Neuron (in vitro differentiated cells): ENCODE data around the gene QDPR.

Experiments
- H2AFZ ChIP-seq: one replicate; pipeline ENCODE4 v1.6.1; 2013; ENCODE audit warnings: low read depth, mild to moderate bottlenecking, inconsistent platforms, low read length, moderate library complexity
- H3K27me3 ChIP-seq: one replicate; pipeline ENCODE4 v1.6.1; 2013; ENCODE audit warnings: low read length; ENCODE audit not compliant: insufficient read depth
- H3K36me3 ChIP-seq: one replicate; pipeline ENCODE4 v1.6.1; 2013; ENCODE audit warnings: low read length; ENCODE audit not compliant: insufficient read depth
- H3K4me1 ChIP-seq: one replicate; pipeline ENCODE4 v1.6.1; 2013; ENCODE audit warnings: low read length; ENCODE audit not compliant: insufficient read depth
- H3K4me3 ChIP-seq: 2 replicates; pipeline ENCODE4 v1.5.1; 2013; ENCODE audit warnings: mild to moderate bottlenecking, low read length, moderate library complexity
- H3K9me3 ChIP-seq: one replicate; pipeline ENCODE4 v1.6.1; 2013; ENCODE audit warnings: low read length

QDPR gene

DNA sequence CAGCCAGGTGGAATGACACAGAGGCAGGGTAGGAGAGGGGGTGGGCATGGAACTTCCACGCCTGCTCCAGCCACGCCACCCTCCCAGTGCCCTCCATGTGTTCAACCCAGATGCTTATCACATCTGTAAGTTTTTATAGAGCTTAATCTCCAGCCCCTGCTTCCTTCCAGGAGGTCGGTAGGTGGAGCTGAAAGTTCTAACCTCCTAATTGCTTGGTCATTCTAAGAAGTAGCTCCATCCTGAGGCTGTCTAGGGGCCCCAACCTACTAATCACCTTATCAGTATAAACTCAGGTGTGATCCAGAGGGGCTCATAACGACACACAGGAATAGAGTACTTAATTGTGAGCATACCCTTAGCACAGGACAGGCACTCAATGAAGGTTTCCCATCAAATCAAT is 18.3 kb downstream of the QDPR start:
- H3K9me3 ChIP-seq, result peaks cover 2% of the 10 kb centered on the region
- H3K36me3 ChIP-seq, result peaks cover 30% of the 10 kb centered on the region
- H3K27me3 ChIP-seq, result no peaks in the 10 kb centered on the region
- H3K4me1 ChIP-seq, result peaks cover 8% of the 10 kb centered on the region
- H2AFZ ChIP-seq, result no peak overlapping the region
- no peak overlapping the region for H3K4me3 ChIP-seq

DNA sequence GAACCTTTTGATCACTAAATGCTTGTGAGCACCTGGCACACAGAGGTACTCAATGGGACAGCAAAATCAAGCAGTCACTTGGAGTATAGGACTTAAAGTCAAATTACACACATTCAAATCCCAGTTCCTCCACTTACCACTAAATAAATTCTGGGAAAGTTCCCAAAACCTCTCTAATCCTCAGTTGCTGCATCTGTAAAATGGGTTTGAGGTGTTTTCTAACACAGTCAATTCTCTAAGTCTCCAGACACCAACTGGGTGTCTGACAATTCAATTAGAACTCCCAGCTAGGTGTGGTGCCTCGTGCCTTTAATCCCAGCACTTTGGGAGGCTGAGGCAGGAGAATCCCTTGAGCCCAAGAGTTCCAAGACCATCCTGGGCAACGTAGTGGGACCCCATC is 19.0 kb downstream of the QDPR start:
- Histone ChIP-seq H3K9me3 (peaks cover 2% of the 10 kb centered on the region), H2AFZ (no peak overlapping the region), H3K36me3 (peaks cover 27% of the 10 kb centered on the region), H3K27me3 (no peaks in the 10 kb centered on the region), H3K4me3 (no peak overlapping the region), H3K4me1 (peaks cover 8% of the 10 kb centered on the region)

- Histone ChIP-seq H3K4me1 (peaks cover 8% of the 10 kb centered on the region), H2AFZ (no peak overlapping the region), H3K9me3 (peaks cover 2% of the 10 kb centered on the region), H3K27me3 (no peaks in the 10 kb centered on the region), H3K36me3 (peaks cover 24% of the 10 kb centered on the region), H3K4me3 (no peak overlapping the region)
These were observed 19.7 kb downstream of the QDPR start for GRCh38 chr4:17492058-17492741.

DNA sequence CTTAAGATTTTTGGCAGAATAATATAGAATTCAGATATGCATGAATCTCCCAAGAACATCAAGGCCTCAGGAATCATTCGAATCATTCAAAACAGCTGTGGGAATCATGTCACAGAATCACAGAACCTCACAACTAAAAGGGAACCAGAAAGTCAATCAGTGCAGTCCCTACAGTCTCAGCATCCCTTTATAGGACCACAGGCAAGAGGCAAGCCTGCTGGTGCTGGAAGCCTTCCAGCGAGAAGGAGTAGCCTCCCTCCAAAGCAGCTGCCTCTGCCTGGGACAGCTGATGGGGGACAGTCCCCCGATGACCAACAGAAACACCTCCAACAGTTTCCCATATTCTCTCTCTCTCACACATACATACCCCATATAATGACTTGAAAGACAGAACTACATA is 20.7 kb downstream of the QDPR start:
- peaks cover 8% of the 10 kb centered on the region for H3K4me1 ChIP-seq
- no peak overlapping the region for H3K4me3 ChIP-seq
- H3K36me3 ChIP-seq, result peaks cover 30% of the 10 kb centered on the region
- peaks cover 2% of the 10 kb centered on the region for H3K9me3 ChIP-seq
- no peak overlapping the region for H2AFZ ChIP-seq
- H3K27me3 ChIP-seq, result no peaks in the 10 kb centered on the region

GRCh38 chr4:17490575-17491059 is 21.3 kb downstream of the QDPR start:
- Histone ChIP-seq H3K4me3 (no peak overlapping the region), H3K4me1 (peaks cover 8% of the 10 kb centered on the region), H3K36me3 (peaks cover 30% of the 10 kb centered on the region), H2AFZ (no peak overlapping the region), H3K9me3 (peaks cover 2% of the 10 kb centered on the region), H3K27me3 (no peaks in the 10 kb centered on the region)

- Histone ChIP-seq H3K36me3 (peaks cover 30% of the 10 kb centered on the region), H3K9me3 (peaks cover 2% of the 10 kb centered on the region), H2AFZ (no peak overlapping the region), H3K4me3 (no peak overlapping the region), H3K27me3 (no peaks in the 10 kb centered on the region), H3K4me1 (peaks cover 8% of the 10 kb centered on the region)
These were observed 22.2 kb downstream of the QDPR start for GRCh38 chr4:17489721-17490120.

DNA sequence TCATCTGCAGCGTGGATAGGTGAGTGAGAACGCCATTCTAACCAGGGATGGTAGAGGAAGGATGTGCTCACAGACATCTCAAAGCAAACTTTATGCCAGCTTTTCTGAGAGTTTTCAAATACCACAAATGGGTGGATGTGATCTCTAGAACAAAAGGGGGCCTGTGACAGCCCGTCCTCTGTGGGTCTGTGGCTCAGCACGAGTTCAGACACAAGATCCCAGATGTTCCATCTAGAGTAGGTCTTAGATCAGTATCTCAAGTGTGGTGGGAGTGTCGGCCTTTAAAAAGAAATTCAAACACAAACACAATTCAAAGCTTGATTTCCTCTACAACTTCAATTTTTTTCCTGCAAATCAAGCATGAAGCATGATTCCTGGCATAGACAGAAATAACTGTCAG is 22.8 kb downstream of the QDPR start:
- H3K36me3 ChIP-seq, result peaks cover 30% of the 10 kb centered on the region
- H3K27me3 ChIP-seq, result no peaks in the 10 kb centered on the region
- peaks cover 2% of the 10 kb centered on the region for H3K9me3 ChIP-seq
- no peak overlapping the region for H2AFZ ChIP-seq
- H3K4me1 ChIP-seq, result peaks cover 2% of the 10 kb centered on the region
- H3K4me3 ChIP-seq, result no peak overlapping the region

- peaks cover 8% of the 10 kb centered on the region for H3K36me3 ChIP-seq
- no peak overlapping the region for H2AFZ ChIP-seq
- no peaks in the 10 kb centered on the region for H3K4me1 ChIP-seq
- no peak overlapping the region for H3K4me3 ChIP-seq
- no peaks in the 10 kb centered on the region for H3K27me3 ChIP-seq
- no peaks in the 10 kb centered on the region for H3K9me3 ChIP-seq
These were observed 29.2 kb downstream of the QDPR start for GRCh38 chr4:17482716-17483115.

- no peaks in the 10 kb centered on the region for H3K4me1 ChIP-seq
- H3K36me3 ChIP-seq, result no peaks in the 10 kb centered on the region
- no peaks in the 10 kb centered on the region for H3K27me3 ChIP-seq
- no peak overlapping the region for H2AFZ ChIP-seq
- H3K9me3 ChIP-seq, result no peaks in the 10 kb centered on the region
- H3K4me3 ChIP-seq, result no peak overlapping the region
These were observed 30.9 kb downstream of the QDPR start for GRCh38 chr4:17480955-17481354.

GRCh38 chr4:17480210-17480927 is 31.5 kb downstream of the QDPR start:
- Histone ChIP-seq H3K36me3 (no peaks in the 10 kb centered on the region), H2AFZ (no peak overlapping the region), H3K4me3 (no peak overlapping the region), H3K4me1 (no peaks in the 10 kb centered on the region), H3K27me3 (no peaks in the 10 kb centered on the region), H3K9me3 (no peaks in the 10 kb centered on the region)

DNA sequence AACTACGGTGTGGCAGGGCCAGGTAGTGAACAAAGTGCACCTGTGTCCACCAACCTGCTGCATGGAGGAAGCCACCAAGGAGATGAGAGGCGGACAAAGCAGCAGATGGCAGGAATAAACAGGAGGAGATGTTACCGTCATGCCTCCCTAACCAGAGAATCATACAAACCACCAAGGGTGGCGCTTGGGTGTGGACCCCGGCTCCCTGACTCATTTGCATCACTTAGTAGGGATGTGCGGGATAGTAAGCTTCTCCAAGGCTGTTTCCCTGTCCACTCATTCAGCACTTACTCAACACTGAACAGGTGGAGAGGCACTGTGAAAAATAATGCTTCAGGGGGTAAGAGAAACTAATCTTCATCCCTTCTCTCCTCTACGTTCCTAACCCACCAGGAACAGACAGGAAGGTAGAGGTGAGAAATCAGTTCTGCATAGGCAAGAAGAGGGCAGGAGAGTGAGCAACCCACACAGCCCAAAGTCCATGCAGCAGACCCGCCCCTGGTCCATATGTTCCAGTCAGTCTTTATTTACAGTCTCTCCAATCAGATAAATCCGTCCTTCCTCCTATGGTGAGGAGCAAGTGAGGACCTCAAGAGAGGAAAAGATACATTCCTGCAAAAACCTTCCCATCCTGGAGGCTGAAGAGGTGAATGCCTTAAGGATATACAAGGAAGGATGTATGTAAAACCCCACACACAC is 34.0 kb downstream of the QDPR start:
- H3K4me1 ChIP-seq, result no peaks in the 10 kb centered on the region

GRCh38 chr4:17476853-17477252 is 35.0 kb downstream of the QDPR start:
- Histone ChIP-seq H2AFZ (no peak overlapping the region), H3K9me3 (no peaks in the 10 kb centered on the region), H3K36me3 (no peaks in the 10 kb centered on the region), H3K4me3 (no peak overlapping the region), H3K27me3 (no peaks in the 10 kb centered on the region), H3K4me1 (no peaks in the 10 kb centered on the region)

More for the DNA sequence above, 34.0 kb downstream of the QDPR start:
- no peaks in the 10 kb centered on the region for H3K36me3 ChIP-seq
- H3K4me3 ChIP-seq, result no peak overlapping the region
- no peaks in the 10 kb centered on the region for H3K9me3 ChIP-seq
- H2AFZ ChIP-seq, result no peak overlapping the region
- no peaks in the 10 kb centered on the region for H3K27me3 ChIP-seq

- Histone ChIP-seq H3K36me3 (no peaks in the 10 kb centered on the region), H3K4me1 (no peaks in the 10 kb centered on the region), H3K9me3 (no peaks in the 10 kb centered on the region), H2AFZ (no peak overlapping the region), H3K4me3 (no peak overlapping the region), H3K27me3 (no peaks in the 10 kb centered on the region)
These were observed 36.4 kb downstream of the QDPR start for GRCh38 chr4:17475481-17475880.
